GM19467 (cell line): ENCODE measurements around the gene ATP6V1G3.
A peak's percentile ranks its signal among the peaks of the same experiment; 100 is the strongest.
"Not testable (repeated sequence)": the region's sequence is repeated elsewhere in the genome, so short reads cannot be mapped to it uniquely, and the experiment has no call there.

ENCODE experiments used
- ATAC-seq: cut with Tn5 transposase; IDR thresholded peaks from one replicate; pipeline ENCODE4 v1.9.1; 2021; ENCODE audit warnings: mild to moderate bottlenecking, moderate library complexity; ENCODE audit not compliant: unreplicated experiment

The ATP6V1G3 gene

DNA sequence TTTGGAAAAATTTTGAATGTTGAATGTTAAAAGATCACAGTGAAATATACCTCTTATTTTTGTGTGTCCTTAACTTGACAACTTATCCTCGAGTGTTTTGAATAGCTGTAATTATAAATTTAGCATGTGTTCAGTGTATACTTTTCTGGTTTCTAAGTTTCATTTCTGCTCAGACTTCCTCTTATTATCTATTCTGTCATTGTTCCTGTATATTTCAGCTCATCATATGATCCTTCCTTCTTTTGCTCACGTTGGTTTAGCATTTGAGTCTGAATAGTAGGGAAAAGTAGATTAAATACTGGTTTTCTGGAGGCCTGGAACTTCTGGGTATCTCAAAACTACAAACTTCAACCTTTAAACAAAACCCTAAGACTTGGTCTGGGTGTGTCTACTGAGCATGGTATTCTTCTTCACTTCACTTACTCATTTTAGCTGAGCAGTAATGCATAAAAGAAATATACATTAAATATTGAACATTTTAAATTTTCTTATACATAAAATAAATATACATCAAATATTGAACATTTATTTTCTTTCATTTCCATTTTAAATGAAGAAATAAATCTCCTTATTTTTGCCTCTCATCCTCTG is 3.3 kb upstream of the ATP6V1G3 start:
- ATAC-seq, result peak; percentile 71

DNA sequence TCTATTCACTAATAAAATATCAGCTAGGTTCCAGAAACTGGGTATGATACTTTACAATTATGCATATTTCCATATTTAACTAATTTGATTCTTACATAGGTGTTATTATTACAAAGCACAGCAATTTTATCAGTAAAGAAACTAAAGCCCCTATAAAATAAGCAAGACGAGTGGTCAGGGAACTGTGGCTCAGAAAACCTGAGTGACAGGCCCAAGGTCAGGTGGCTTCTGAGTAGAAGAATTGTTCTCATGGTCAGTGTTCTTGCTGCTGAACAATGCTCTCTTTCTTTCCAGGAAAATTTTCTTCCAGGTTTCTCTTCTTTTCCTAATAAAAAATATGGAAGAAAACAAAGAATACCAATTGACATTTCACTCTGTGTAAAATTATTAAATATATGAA is 2.2 kb upstream of the ATP6V1G3 start:
- no peak for ATAC-seq

DNA sequence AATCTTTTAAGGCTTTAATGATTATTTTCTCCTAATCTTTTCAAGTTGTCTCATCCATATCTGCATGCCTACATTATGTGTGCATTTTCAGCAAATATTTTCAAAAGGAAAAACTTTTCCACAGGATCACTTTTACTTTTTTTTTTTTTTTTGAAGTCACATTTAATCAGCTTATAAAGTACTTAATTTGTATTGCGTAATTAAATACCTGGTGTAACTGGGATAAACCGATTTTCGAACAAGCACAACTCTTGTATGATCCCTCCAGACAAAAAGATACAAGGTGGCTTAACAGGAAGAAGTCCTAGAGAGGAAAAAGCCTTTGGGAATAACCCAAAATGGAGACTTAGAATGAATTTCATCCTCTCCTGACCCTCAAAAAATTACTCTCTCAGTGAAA is 1.3 kb upstream of the ATP6V1G3 start:
- no peak for ATAC-seq

DNA sequence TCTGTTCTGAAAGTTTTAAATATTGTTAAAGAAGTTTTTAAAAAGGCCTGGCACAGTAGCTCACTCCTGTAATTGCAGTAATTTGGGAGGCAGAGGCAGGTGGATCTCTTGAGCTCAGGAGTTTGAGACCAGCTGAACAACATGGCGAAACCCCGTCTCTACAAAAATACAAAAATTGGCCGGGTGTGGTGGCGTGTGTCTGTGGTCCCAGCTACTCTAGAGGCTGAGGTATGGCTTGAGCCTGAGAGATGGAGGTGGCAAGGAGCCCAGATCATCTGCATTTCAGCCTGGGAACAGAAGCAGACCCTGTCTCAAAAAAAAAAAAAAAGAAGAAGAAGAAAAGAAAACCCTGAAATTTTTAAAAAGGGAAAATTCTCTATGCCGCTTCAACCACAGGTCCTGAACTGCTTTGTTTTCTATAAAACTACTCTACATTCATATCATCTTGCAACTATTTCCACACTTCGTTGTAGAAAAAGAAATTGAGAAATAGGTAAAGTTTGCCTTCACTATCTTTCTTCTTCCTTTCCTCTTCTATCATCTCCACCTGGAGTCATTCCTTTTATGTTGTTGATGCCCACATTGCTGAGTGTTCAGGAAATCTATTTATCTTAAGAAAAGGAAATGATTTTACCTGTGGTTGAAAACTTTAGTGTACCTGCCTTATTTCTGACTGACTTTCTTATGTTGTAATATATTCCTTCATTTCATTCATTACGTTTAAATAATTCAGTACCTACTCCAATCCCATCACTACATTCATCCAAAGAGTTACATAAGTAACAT is 1.7 kb downstream of the ATP6V1G3 start:
- ATAC-seq, result no peak

DNA sequence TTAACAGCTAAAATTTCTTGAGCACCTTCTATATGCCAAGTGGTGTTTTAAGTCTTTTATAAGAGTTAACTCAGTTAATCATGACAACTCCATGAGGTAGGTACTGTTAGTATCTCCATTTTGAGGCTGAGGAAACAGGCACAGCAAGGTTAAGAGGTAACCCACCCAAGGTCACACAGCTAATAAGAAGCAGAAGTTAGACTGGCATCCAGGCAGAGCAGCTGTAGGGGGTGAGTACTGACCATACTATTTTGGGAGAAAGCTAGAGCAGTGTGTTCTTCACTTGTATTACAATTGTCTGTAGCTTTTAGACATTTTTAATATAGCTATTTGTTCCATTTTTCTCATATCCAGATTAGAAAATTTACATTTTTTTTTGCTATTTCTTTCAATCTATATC is 4.8 kb downstream of the ATP6V1G3 start:
- no peak for ATAC-seq

DNA sequence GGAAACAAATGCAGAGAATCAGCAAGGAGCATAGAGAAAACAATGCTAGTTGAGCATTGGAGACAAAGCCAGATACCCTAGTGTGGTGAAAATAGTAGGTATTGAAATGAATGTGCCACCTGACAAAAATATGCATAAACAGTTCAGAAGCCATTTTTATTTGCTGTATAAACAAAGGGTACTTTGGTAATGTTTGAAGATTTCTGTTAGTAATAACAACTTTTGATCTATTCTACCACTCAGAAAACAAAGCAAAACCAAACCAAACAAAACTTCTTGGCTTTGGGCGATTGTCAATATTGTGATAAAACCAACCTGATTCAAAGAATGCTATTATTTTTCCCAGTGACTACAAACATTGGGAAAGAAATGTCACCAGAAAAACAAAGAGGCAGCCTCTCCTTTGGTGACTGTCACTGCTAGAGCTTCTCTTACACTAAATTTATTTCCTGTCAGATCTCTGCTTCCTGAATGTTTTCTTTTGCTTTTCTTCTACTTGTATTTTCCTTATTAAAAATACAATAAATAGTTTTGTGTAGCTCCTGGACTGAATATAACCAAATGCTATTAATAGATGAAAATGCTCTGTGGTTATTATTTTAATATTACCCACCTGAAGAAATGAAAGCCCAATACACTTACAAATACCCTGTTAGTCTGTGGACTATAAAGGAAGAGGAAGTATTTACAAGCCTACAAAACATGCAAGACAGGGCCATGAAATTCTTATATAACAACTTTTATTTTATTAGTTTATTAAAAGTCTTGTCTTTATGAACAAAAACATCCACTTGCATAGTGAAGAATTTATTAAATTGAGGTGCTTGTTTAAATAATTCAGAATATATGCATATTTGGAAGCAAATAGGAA is 5.7 kb downstream of the ATP6V1G3 start:
- no peak for ATAC-seq

DNA sequence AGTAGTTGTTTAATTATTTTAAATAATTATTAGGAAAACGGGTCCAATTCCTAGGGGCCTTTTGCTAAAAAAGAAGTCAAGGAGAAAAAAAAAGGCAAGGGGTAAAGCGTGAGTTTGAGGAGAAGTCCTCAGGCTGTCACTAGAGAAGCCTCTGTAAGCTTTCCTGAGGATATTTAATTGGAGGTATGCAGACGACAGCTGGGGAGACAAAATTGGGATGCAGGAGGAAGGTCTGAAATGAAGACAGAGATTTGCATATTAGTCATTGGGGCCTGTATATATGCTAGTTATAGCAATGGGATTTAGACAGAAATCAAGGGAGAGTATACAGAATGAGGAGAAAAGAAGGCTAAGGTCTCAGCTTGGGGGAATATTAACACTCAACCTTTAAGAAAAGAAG is 8.6 kb downstream of the ATP6V1G3 start:
- no peak for ATAC-seq

DNA sequence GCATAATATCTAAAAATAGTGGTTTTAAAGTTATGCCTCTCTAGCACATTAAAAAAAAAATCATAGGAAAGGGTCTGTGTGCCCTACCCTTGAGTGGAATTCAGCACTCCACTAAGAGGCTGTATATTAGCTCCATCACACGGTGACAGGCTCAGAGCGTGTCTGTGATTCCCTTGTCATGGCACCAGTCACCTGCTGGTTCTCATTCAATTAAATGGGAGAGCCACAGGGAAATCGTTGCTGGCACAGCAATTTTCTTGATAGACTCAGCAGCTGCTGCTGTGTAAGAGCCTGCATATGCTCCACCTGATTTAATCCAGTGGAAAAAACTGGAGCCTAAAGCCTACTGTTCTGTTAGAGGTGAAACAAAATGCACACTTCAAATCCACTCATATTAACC is 9.5 kb downstream of the ATP6V1G3 start:
- no peak for ATAC-seq

DNA sequence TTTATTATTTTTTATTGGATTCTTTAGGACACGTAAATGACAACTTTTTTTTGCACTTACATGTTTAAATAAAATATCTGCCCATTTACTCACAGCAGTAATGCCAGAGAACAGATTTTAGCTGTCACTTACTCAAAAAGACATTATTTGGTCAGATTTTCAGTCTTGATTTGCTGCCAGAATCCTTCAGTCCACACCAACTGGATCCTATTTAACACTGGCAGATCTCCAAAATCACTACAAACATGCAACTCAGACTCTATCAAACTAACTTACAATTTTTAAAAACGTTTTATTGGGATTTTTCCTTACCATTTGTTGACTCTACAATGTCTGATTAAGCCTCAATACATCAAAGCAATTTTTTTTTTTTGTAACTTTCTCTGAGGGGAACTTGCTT is 11.1 kb downstream of the ATP6V1G3 start:
- ATAC-seq, result no peak

DNA sequence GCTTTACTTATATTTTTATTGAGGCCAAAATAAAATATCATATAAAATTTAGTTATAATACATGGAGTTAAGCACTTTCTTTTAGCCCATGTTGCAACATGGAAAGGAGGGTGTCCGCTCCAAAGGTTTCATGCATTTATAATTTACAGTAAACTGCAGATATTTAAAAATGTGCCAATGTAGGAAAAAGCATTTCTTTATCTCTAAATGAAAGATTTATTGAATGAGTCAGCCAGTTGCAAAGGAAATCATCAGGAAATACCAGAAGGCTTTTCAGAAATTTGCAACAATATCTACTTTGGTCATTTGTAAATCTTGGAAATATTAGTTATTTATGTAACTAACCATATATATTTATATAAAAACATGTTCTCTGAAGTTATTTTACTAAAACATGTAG is 12.1 kb downstream of the ATP6V1G3 start:
- no peak for ATAC-seq

DNA sequence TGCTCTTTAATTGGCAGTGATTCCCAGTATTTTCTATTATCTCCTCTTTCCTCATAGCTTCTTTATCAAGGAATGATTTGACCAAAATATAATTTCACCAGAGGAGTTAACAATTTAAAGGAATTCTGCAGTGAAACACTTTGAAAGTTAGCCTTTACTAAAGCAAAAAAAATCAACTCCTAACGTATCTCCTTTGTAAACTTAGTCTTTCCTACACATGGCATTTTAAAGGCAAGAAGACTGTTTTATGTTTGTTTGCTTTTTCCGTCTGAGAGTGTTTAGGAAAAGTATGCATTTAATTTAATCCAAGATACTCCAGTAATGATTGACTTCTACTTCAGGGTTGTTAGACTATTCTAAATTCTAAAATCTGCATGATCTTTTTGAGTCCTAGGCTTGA is 15.9 kb downstream of the ATP6V1G3 start:
- ATAC-seq, result no peak

DNA sequence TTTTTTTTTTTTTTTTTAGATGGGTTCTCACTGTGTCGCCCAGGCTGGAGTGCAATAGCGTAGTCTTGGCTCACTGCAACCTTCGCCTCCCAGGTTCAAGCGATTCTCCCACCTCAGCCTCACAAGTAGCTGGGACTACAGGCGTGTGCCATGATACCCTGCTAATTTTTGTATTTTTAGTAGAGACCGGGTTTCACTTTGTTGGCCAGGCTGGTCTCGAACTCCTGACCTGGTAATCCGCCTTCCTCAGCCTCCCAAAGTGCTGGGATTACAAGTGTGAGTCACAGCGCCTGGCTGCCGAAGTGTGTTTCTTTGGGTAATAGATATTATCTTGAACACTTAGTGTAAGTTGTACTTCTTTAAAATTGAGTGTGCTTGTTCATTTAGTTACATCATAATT is 16.4 kb downstream of the ATP6V1G3 start:
- not testable (repeated sequence) for ATAC-seq

DNA sequence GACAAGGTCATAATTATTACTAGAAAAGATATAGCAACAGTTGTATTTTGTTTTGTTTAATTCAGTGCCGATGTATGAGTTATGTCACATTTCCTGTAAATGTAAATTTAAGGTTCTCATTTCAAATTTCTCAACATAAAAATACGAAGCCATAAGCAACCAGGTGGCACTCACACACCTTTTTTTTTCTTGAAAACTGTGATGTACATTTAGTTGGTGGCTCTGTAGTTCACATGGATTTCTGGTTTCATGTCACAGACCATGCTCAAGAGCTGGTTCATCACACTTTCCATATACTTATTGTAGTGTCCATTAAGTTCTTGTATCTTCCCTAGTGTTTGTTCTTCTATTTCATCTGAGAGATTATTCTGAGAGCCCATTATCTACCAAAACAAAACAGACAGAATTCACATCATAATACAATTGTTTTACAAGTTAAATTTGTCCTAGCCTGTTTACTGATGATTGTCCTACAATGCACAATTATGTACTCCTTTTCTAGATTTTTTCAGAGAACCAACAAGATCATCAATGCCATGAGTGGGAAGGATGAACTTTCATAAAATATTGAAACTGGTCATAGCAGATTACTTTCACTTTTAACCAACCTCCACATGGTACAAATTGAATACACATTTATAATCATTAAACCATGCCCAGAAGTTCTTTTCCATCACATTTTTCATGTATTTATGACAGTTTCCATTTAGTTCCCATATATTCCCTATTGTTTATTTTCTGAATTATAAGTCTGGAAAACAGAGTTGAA is 17.1 kb downstream of the ATP6V1G3 start:
- no peak for ATAC-seq

DNA sequence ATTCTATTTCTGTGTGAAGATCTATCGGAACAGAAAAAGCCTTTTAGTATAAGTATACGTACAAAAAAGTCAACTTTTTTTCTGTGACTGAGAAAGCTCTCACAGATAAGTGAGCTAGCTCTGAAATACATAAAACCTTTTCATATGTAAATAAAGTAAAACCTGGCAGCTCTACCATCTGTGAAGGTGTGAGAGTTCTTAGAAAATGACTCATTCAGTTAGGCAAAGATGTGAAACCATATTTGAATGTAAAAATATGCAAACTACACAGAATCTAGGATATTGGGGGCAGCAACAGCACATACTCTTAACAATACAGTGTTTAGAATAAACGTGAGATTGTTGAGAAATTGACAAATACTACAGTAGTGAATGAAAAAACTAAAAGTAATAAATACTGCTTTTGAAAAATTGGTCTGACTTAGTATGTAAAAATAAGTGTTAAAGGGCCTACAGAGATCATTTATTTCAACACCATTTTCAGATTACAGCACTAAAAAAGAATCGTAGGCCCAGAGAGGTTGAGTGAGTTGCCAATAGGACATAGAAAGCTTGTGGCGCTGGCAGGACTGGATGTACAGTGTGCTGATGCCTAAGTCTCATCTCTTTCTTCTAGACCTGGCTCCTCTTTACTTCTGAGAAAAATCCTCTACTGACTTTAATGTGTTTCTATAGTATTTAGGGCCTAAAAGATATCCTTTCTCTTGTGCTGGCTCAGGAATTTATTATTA is 19.8 kb downstream of the ATP6V1G3 start:
- peak; percentile 89 for ATAC-seq

DNA sequence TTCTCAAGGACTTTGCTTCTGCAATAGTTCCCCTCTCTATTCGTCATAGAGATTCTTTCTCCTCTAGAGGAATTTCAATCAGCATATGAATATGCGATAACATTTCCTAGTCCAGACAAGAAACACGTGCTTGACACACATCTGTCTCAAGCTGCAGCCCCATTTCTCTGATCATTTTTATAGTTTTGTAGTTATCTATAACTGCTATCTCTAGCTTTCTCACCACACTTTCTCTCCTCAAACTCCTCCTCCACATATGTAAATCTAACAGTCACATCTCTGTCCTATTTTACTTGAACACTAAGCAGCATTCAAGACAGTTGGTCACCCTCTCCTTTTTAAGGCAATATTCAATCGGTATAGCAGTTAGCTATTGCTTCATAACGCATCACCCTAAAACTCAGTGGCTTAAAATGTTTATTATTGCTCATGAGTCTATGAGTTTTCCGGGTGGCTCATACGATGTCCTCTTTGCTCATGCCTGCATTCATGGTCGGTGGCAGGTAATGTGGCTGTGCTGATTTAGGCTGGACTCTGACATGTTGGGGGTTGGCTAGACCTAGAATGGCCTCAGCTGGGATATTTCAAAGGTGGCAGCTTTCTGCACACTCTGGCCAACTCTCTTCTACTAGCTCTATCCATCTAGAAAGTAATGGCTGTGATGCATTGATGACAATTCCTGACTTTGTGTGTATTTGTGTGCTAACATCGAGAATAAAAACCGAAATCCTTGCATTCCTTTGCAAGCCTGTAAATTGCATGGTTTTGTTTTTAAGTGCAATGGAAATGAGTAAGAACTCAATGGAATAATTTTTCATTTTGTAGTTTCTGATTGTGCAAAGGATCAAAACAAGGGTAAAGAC is 20.6 kb downstream of the ATP6V1G3 start:
- peak; percentile 4 for ATAC-seq

DNA sequence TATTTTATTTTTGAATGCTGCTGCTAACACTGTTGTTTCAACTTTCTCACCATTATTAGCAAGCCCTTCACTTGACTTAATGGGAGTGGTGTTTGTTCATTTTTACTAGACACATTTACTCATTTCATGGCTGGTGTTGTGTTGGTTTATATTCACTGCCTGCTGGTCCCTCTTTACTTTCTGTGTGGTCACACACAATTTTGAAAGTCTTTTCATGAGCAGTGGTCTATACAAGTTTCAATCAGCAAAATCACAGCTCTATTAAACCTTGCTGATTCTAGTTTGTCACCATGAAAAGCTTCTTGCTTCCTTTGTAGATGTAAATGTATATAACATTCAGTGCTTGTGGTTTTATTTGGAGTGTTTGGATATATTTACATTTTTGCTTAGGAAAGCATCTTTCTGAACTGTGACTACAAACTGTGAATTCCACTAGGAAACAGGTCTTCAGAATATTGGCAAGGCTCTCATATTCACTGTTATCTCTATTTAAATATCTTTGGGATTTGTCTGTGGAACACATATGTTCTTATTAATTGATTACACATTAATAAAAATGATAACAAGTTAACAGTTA is 22.8 kb downstream of the ATP6V1G3 start:
- no peak for ATAC-seq

DNA sequence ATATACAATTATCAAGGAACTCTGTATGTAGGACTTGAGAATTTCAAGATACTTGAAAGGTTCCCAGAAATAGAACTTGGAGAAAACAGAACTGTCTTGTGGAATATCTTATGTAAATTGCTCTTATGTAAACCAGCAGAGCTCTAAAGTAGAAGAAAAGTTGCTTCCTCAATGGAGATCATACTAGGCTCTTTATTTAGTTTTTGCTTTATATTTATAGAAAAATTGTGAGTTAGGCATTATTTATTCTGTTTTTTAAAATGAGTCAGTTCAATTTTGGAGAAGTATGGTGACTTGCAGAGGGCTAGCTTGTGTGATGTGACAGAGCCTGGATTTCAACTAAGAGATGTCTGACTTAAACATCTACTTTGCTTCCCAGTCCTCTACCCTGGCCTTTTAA is 40.4 kb downstream of the ATP6V1G3 start:
- no peak for ATAC-seq

DNA sequence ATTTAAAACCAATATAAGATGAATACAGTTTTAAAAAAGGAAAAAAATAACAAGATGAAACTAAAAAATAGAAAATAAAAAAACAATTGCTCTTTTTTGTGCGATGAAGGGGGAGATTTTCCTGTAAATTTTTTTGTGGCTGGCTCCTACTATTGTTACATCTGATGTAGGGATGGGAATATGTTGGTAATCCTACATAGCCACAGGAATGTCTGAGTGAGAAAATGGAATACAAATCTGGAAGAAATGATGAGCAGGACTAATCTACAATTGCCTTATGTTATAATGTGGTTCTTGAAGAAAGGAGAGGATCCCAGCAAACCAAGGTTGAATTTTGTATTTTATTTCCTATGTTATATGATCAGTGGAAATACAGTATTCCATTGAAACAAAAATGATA is 40.9 kb downstream of the ATP6V1G3 start:
- no peak for ATAC-seq

DNA sequence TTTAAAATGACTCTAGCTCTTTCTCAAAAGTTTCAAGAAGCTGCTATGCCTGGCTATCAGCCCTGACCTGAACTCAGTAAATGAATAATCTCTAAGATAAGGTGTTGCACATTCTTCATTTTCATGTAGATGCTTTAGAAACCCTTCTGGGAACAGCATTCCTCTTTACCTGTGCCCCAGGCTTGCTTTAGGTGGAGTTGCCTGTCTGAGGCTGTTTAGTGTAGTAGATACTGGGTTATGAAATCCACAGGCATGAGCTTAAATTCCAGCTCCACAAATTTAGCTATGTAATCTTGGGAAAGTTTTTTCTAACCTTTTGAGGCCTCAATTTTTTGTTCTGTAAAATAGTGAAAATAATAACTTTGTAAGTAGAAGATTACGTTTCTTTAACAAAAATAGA is 41.6 kb downstream of the ATP6V1G3 start:
- no peak for ATAC-seq
